NT2/D1 (cell line): Measurements from ENCODE around the gene GCC2.

Source experiments
- SUZ12 ChIP-seq: IDR thresholded peaks from 2 replicates; pipeline ENCODE4 v1.6.1; 2011; ENCODE audit not compliant: insufficient read length, insufficient read depth; ENCODE audit errors: extremely low read depth
- YY1 ChIP-seq: IDR thresholded peaks from 2 replicates; pipeline ENCODE4 v1.6.1; 2011; ENCODE audit not compliant: insufficient read length, insufficient read depth
- ZNF274 ChIP-seq: IDR thresholded peaks from 2 replicates; pipeline ENCODE4 v1.6.1; 2011; ENCODE audit warnings: mild to moderate bottlenecking, low read depth, low read length

DNA sequence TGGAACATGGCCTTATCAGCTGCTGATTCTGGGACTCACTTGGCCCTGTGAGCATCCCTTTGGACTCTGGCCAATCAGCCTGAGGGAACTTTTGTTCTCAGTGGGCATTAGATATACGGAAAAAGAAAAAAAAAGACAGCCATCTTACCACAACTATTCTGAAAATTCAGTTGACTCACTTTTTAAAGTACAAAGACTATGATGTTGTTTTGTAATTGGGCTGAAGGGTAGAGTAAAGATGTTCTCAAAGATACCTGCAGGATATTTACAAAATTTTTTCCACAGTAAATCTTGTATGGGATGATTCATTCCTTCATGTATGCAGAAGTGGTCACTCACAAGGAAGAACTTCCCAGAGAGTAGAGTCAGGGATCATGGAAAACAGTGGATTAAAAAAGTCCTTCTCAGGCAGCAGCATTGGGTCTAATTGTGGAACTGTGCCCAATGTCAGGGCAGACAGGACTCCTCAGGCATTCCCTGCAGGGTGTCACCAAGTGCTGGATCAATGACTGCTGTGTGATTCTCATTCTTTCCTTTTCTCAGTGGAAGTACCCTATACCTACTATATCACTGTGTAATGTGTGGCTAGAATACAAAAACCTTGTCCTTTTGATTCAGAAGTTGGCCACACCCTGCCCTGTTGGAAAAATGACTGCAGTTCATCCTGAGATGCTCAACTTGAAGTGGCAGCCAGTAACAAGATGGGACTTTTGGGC, 35.9 kb upstream of the GCC2 start:
- no peak for TF ChIP-seq YY1
- no peak for TF ChIP-seq ZNF274
- no peak for TF ChIP-seq SUZ12
